Colonic mucosa (tissue), 4 donors: ENCODE results near the gene AHDC1. TPM values are rescaled to one million over a fixed set of nuclear protein-coding genes. Genes with fewer than 3 reads are reported as not detected.
A peak's percentile ranks its signal among the peaks of the same experiment; 100 is the strongest.
"Not testable (repeated sequence)": the region's sequence is repeated elsewhere in the genome, so short reads cannot be mapped to it uniquely, and the experiment has no call there.

Experiments used
- DNase-seq: peaks from one replicate; pipeline ENCODE4 v3.0.0-alpha.2; 2020
- H3K27ac ChIP-seq: fragments of 200-600 bp; one replicate; pipeline ENCODE4 v1.8.0; 2021
- H3K27me3 ChIP-seq: fragments of 200-600 bp; one replicate; pipeline ENCODE4 v1.8.0; 2021
- H3K36me3 ChIP-seq: fragments of 200-600 bp; one replicate; pipeline ENCODE4 v1.8.0; 2021
- H3K4me1 ChIP-seq: fragments of 200-600 bp; one replicate; pipeline ENCODE4 v1.8.0; 2021; ENCODE audit warnings: mild to moderate bottlenecking
- H3K4me3 ChIP-seq: fragments of 200-600 bp; one replicate; pipeline ENCODE4 v1.8.0; 2021
- H3K9ac ChIP-seq, 2 donors: one replicate each; pipeline ENCODE4 v1.7.0; 2013; ENCODE audit warnings: control low read depth in 2 of 2, low read depth in 2 of 2, low read length in 2 of 2
- H3K9me3 ChIP-seq: fragments of 200-600 bp; one replicate; pipeline ENCODE4 v1.8.0; 2021
- CTCF ChIP-seq: fragments of 200-600 bp; IDR thresholded peaks from one replicate; pipeline ENCODE4 v1.8.0; 2022; ENCODE audit warnings: antibody characterized with exemption, mild to moderate bottlenecking
- intact Hi-C: fragments of 100-400 bp; cut with DNase I; formaldehyde crosslinking; loops from one replicate; pipeline ENCODE4 v1.14.1; 2022
- total RNA-seq, 2 donors: library from RNA; stranded (reverse); fragmentation: NEBNext Ultra II Directional in 1 of 2; extraction: Animal tissue kit (Norgen Biotek cat#: 25700) in 1 of 2; gene quantifications; one replicate each; pipeline ENCODE4 v1.2.1, GENCODE V29; 2021
- donor health status: healthy.
- donor health status: DM: no; HTN: no; CAD: no.
- donor health status: DM: no; HTN: no; CAD: no.

AHDC1 gene
- total RNA-seq, 2 donors from 2014 or later, result 18.4 to 26.8 TPM

GRCh38 chr1:27554759-27555699 lies 48.9 kb downstream of the AHDC1 start:
- intact Hi-C loops, result loop anchor here (5.0 kb wide), 1 partner anchor 107 kb away; no protein-coding TSS in a partner anchor
- TF ChIP-seq CTCF, result no peak
- peak overlapping the region in 1 of 2 donors; percentile 22 for H3K9ac ChIP-seq

GRCh38 chr1:27554293-27554692 lies 49.7 kb downstream of the AHDC1 start:
- intact Hi-C loops, result loop anchor here (5.0 kb wide), 1 partner anchor 108 kb away; no protein-coding TSS in a partner anchor
- no peak for TF ChIP-seq CTCF
- peak overlapping the region in 1 of 2 donors; percentile 27 for H3K9ac ChIP-seq
- no peak overlapping the region for H3K4me3 ChIP-seq
- peaks cover 12% of the 10 kb centered on the region for H3K4me1 ChIP-seq
- H3K27ac ChIP-seq, result no peak overlapping the region
- no peak for DNase-seq
- H3K27me3 ChIP-seq, result no peaks in the 10 kb centered on the region
- H3K9me3 ChIP-seq, result no peaks in the 10 kb centered on the region
- peaks cover 4% of the 10 kb centered on the region for H3K36me3 ChIP-seq

More at GRCh38 chr1:27554759-27555699, 48.9 kb downstream of the AHDC1 start:
- Histone ChIP-seq H3K4me3 (no peak overlapping the region), H3K27me3 (no peaks in the 10 kb centered on the region), H3K9me3 (no peaks in the 10 kb centered on the region), H3K27ac (peak overlapping the region; percentile 85), H3K36me3 (peaks cover 4% of the 10 kb centered on the region), H3K4me1 (peaks cover 12% of the 10 kb centered on the region)
- DNase-seq, result no peak

DNA sequence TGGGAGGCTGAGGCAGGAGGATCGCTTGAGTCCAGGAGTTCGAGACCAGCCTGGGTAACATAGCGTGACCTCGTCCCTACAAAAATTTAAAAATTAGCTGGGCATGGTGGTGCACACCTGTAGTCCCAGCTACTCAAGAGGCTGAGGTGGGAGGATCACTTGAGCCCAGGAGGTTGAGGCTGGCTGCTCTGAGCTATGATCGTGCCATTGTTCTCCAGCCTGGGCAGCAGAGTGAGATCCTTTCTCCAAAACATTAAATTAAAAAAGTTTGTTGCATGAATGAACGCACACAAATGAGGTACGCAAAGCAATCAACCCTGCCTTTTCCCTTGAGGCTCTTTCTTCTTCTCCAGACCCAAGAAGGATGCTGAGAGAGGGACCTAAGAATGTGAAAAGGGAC lies 50.1 kb downstream of the AHDC1 start:
- not testable (repeated sequence) for H3K9me3 ChIP-seq, H3K27ac ChIP-seq, H3K36me3 ChIP-seq, H3K27me3 ChIP-seq, H3K4me3 ChIP-seq, DNase-seq, H3K9ac ChIP-seq
- intact Hi-C loops, result loop anchor here (5.0 kb wide), 1 partner anchor 108 kb away; no protein-coding TSS in a partner anchor
- peaks cover 12% of the 10 kb centered on the region for H3K4me1 ChIP-seq

DNA sequence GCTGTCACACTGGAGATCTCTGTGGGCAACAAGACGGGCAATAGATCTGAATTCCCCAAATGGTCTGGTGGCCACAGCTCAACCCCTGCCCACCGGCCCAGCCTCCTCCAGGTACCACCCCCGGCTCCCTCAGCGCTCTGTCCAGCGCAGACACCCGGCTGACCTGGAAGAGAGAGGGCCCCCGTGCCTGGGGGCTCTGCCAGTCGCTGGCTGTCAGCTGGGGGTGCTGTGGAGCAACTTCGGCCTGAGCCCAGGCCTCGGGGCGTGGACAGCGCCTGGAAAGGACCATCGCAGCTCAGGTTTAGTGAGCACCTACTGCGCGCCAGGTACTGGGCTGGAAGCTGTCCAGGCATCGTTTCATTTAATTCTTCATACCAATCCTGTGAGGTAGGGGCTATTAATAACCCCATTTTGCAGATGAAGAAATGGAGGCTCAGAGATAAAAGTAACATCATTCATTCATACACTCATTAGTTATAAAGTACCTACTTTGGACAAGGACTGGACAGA lies 51.0 kb downstream of the AHDC1 start:
- Histone ChIP-seq H3K9ac (no peak overlapping the region), H3K9me3 (no peaks in the 10 kb centered on the region), H3K27ac (no peak overlapping the region), H3K36me3 (peaks cover 4% of the 10 kb centered on the region), H3K27me3 (no peaks in the 10 kb centered on the region), H3K4me1 (peaks cover 12% of the 10 kb centered on the region), H3K4me3 (no peak overlapping the region)
- intact Hi-C loops, result loop anchor here (5.0 kb wide), 1 partner anchor 109 kb away; no protein-coding TSS in a partner anchor
- no peak for DNase-seq
- TF ChIP-seq CTCF, result no peak

GRCh38 chr1:27551953-27552312 lies 52.0 kb downstream of the AHDC1 start:
- Histone ChIP-seq H3K9ac (no peak overlapping the region), H3K36me3 (peaks cover 4% of the 10 kb centered on the region), H3K27me3 (no peaks in the 10 kb centered on the region), H3K27ac (no peak overlapping the region), H3K4me1 (peaks cover 7% of the 10 kb centered on the region), H3K4me3 (no peak overlapping the region), H3K9me3 (no peaks in the 10 kb centered on the region)
- DNase-seq, result no peak
- intact Hi-C loops, result loop anchor here (5.0 kb wide), 1 partner anchor 110 kb away; no protein-coding TSS in a partner anchor
- no peak for TF ChIP-seq CTCF
